NCI-H2227 (cell line): ENCODE measurements around the gene ZFHX2.
A peak's percentile ranks its signal among the peaks of the same experiment; 100 is the strongest.

Experiments used
- DNase-seq: peaks from one replicate; lab custom pipeline; 2025; ENCODE audit not compliant: unreplicated experiment; lab: John Stamatoyannopoulos, UW

The ZFHX2 gene

DNA sequence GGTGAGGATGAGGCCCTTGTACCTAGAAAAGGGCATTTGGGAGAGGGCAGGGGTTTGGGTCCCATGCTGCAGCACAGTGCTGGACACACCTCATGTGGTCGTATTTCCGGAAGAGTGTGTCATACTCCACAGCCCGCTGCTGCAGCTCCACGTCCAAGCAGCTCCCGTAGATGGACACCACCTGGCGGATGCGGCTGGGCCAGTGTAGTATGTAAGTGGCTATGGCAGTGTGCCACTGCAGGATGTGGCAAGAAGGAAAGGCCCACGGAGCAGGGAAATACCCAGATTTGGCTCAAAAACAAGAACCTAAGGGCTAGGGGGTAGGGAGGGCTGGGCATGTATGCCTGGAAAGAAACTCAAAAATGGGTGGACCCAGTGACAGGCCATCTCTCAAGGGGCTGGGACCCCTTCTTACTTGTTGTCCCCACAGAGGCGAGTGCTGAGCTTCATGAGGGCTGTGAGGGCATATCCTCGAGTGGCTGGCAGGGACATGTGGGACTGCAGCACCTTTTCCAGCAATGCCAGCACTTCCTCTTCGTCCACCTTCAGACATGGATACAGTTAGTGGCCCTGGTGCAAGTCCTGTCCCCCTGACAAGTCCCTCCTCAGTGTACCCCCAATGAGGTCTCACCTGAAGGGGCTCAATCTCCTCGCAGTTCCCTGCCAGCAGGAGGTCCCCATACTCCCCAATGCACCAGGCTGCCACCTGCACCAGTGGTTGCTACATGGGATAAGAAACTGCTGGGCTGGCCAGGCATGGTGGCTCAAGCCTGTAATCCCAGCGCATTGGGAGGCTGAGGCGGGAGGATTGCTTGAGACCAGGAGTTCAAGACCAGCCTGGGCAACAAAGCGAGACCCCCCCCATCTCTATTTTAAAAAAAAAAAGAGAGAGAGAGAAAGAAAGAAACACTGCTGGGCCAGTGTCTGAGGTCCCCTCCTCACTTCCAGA, 10.6 kb upstream of the ZFHX2 start:
- DNase-seq: no peak

DNA sequence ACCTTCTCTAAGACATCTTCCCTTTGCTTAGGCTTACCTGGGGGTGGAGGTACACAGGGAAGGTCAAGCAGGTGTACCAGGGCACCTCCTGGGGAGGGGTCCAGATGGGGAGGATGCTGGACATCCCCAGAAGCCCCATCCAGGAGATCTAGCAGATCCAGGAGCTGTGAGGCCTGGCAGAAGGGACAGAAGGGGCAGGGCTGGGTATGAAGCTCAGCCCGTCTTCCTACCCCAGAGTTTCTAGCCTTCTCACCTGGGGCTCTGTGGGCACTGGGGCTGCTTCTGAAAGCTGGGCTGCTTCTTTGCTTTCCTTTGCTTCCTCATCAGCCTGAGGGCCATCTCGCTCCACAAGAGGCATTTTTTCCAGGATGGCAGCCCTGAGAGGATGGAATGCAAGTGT, 9.7 kb upstream of the ZFHX2 start:
- DNase-seq: no peak

DNA sequence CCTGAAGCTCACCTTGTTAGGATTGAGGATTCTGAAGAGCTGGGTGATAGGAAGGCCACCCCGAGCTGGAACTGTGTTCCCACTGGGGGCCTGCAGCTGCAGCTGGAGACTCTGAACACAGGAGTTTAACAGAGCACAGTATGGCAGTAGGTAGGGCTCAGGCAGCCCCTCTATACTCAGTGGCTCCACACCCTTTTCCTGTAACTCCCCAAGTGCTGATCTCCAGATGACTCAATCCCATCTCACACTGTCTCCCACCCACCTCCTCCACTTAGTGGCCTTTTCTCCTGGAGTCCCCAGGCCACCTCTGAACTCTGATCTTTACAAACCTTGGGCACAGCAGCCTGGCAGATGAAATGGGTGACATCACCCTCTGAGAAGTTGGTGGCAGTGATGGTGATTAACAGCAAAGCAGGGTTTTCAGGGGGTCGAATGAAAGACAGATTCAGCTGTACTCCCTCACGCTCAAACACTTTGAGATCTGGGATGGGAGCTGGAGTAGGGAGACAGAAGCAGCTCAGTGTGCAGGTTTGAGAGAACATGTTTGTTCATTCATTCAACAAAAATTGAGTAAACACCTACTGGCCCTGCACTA, 8.5 kb upstream of the ZFHX2 start:
- DNase-seq: no peak

DNA sequence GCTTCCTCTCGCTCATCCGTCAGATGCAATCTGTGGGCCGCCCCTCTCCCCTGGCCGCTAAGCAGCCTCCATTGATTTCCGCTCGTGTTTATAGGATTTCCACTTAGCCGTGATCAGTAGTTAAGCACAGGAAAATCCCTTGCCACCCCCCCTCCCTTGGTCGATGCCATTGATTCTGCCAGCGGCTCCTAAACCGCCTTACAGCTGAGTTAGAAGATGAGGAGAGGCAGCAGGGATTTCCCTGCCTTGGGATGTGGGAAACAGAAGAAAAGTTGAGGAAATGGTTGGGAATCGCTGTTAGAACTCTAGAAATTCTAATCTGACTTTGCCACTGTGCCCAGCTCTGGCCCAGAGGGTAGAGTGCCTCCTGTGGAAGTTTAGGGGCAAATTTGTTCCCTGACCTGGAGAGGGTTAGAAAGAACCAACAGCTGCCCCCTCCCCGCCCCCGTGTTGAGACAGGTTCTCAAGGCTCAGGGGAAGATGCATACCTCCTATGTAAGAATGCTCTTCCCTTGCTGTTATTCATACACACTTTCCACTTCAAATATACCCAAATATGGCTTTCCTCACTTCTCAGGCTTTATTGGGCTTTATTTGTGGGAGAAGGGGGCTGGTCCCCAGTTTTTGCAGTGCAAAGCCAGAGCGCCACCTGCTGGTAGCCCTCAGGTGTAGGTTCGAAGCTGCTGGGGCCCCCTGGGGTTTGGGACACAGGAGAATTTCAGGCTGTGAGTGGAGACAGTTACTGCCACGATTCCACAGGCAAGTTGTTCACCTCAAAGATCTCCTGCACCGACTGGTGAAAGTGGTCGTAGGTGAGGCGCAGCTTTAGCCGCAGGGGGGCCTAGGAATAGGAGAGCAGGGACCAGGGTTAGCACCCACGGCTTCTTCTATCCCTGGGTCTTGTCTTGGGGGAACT, 7.7 kb upstream of the ZFHX2 start:
- DNase-seq: peak; percentile 76

DNA sequence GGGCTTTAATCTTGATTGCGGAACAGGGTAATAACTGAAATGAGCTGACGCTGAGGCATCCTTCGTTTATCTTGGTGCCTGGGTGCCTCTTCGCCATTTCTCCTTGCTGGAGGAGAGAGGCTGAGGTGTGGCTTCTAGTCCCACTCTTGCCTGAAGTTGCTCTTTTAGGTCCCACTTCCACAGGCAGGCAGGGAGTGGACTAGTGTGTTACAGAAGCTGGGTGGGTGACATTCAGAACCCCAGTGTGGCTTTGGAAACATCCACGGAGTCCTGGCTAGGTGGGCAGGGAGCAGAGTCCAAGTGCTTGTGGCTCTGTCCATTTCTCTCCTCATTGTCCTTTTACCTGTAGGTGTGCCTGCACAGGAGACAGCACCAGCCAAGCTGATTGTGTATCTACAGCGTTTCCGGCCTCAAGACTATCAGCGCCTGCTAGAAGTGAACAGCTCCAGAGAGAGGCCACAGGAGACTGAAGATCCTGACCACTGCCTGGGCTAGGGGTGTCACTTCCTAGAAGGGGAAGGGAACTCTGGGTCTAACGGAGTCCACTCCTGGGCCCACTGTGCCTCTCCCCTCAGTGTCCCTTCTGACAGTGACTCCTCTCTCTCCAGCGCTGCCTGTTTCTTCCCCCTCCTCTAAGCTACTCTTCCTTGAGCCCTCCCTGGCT, 6.9 kb upstream of the ZFHX2 start:
- DNase-seq: no peak

DNA sequence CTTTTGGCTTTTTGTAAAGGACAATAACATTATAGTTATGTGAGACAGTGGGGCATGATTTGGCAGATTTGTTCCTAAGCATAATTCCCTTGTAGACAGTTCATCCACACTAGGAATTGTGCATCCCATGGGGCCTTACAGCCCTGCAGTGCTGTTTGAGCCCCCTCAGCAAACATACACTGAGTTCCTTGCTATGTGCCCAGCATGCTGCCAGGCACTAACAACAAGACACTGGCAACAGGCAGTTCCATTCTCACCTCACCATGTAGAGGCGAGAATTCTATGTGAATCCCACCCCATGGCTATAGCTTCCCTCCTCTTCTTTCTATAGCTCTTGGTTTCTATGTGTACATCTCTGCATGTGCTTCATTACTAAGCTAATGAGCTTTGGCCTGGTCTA, 6.4 kb upstream of the ZFHX2 start:
- no peak for DNase-seq

DNA sequence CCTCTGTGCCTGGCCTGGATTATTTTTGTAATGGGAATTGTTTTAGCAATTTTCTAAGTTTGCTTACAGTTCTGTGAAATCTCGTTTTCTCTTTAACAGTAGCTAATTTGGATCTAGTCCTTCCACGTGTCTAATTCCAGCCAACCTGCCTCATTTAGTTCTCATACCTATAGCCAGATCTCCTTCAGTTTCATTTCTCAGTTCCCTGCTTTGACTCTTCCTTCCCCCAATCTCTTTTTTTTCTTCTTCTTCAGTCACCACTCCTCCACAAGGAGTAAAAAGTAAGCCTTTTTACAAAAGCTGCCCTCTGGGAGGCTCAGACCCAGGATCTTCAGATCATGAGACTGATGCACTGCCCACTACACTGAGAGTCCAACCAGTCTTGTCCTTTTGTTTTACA, 6.0 kb upstream of the ZFHX2 start:
- no peak for DNase-seq

DNA sequence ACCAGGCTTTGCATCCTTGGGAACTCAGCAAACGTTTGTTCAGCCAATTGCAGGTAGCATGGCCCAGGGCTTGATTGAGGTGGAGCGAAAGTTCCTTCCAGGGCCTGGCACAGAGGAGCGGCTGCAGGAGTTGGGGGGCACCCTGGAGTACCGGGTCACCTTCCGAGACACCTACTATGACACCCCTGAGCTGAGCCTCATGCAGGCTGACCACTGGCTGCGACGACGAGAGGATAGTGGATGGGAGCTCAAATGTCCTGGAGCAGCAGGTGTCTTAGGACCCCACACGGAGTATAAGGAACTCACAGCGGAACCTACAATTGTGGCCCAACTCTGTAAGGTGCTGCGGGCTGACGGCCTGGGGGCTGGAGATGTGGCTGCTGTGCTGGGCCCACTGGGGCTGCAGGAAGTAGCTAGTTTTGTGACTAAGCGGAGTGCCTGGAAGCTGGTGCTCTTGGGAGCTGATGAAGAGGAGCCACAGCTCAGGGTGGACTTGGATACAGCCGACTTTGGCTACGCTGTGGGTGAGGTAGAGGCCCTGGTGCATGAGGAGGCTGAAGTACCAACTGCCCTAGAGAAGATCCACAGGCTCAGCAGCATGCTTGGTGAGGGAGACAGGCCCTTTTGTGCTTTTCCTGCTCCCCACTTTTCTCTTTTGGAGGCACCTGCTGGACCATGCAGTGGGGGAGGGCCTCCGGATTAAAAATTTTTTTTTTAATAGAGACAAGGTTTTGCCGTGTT, 5.3 kb upstream of the ZFHX2 start:
- no peak for DNase-seq

DNA sequence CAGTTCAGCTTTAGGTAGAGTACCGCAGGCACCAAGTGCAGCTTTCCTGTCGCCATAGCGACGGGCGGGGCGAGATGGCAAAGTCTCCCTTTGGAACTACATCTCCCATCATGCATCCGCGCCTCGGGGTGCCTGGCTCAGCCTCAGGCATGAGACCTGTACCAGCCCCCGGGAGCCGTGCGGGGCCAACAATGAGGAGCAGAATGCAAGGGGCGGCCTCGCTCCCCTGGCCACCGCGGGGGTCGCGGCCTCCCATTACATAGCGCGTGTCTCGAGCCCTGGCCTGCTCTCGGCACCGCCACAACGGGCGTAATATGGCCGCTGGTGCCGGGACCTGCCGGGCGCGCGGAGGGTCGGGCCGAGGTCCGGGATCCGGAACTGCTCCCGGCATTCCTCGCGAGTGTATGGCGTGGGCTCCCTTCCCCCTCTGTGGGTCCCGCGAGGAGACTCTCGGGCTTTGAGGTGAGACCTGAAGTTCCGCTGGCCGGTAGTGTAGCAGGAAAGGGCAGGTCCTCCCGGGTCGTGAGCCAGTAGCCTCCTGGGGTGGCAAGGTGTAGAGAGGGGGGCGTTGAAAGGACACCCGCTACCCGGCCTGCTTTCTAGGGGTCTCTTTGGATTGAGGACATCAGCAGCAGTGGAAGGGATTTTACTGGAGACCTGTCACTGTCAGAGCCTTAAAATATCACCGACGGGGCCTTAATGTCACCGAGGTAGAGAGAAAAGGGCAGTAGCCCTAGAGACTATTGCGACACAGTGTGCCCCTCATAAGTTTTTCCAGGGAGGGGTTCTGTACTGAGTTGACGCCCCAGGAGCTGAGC, 4.5 kb upstream of the ZFHX2 start, which contains the start of gene THTPA:
Gene THTPA (plus strand): TSS at position 390 of the 818 bp plus-strand sequence. CDS start 487 bp downstream, outside the sequence.
- DNase-seq: peak; percentile 93

DNA sequence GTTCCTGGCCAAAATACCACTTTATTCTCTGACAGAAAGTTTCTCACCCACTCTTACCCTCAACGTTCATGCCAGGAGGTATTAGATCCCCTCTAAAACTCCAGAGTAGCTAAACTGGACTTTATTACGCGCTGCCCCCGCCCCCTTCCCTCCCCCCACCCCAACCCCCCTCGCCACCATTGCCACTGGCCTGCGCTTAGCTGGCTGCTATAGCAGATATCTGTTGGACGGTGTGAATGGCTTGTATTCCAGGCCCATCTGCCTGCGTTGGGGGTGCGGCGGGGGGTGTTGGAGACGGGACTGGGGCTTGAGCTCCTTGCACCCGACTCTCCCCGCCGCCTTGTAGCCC, 3.9 kb upstream of the ZFHX2 start:
- no peak for DNase-seq

DNA sequence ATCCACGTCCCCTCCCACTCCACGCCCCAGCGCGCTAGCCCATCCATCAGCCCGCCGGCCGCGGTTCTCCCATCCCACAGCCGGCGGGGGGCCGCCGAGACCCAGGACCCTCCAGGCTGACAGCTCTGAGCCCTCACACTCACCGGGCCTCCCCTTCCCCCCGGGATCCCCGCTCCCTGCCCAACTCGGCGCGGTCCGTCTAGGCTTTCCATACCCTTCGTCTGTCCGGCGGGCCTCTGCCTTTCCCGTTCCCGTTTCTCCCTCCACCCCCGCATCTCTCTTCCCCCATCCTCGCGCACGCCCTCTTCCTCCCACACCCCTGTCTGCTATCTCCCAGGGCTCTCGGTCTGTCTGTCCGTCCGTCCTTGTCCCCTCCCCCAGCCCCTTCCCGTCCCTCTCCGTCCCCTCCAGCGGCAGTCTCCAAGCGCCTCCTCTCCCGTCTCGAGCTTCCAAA, 726 bp downstream of the ZFHX2 start:
- no peak for DNase-seq

DNA sequence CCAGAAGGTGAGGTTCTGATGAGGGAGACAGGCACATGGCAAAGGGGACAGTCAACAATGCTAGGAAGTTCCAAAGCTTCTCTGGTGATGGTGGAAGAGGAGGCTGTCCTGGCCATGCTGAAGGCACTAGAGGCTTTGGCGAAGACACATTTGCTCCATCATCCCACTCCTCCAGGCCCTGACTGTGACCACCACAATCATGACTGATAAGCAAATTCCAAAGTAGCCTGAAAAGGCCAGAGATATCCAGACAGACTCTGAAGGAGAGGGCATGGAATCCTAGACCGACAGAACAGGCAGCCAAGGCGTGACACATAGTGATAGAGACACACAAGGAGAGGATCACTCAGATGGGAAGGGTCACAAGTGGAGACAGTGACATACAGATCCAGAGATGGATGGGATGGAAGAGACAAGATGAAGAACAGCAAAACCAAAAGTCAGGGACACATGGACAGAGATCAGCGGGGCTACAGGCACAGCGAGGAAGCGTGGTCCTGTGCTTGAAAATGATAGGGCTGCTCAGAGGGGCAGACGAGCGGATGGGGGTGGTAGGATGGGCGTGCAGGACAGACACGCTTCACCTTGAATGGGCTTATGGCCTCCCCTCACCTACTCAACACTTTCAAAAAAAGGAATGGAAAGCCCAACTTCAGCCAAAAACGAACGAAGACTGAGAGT, 1.3 kb downstream of the ZFHX2 start:
- DNase-seq: no peak

DNA sequence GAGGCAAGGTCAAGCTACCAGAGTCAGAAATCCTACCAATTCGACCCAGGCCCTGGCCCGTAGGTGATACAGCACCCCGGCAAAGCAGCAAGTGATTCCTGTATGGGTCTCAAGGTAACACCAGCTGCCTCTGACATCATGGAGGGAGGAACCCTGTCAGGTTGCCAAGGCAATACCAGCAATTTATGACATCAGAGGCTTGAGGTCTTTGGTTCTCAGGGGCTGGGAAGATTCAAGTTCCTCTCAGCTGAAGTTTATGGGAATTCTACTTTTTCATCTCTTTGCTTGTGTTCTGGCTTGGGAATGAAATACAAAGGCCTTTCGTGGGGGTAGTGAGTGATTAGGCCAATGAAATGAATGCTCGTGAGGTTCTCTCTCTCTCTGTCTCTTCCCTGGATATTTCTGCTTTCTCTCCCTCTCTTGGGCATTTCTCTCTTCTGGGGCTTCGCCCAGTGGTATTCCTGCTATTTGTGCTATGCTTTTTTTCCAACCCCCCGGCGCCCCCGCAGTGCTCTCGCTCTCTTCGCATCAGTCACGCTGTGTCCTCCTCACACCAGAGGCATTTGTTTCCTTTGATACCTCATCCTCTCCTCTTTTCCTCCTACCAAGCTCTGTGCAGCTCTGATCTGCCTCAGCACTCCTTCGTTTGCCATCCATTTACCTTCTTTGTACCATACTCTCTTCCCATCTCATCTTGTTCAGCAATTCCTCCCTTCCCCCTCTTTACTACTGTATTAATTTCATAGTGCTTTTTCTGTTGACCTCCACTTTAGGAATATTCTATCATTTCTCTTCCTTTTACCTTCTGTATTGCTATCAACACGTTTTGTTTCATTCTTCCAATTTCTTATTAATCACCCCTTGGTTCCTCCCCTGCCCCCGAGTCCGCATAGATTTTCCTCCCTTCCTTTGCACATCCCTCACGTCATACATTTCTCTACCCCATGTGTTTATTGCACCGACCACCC, 2.9 kb downstream of the ZFHX2 start:
- peak; percentile 57 for DNase-seq

DNA sequence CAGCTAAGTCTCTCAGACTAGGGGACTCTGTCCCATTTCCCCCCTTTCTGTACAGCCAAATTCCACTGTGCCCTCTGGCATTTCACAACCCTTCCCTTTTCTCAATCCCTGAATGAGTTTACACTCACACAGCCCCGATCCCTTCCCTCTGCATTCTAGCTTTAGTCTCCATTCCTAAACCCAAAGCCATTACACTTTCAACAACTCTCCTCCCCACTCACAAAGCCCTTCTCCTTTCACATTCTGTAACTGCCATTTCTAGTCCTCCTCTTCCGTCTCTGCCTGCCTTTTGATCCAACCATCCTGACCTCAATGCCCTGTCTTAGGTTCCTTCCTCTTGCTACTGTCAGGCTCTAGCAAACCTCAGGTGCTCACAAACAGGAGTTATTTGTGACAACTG, 3.6 kb downstream of the ZFHX2 start:
- no peak for DNase-seq

DNA sequence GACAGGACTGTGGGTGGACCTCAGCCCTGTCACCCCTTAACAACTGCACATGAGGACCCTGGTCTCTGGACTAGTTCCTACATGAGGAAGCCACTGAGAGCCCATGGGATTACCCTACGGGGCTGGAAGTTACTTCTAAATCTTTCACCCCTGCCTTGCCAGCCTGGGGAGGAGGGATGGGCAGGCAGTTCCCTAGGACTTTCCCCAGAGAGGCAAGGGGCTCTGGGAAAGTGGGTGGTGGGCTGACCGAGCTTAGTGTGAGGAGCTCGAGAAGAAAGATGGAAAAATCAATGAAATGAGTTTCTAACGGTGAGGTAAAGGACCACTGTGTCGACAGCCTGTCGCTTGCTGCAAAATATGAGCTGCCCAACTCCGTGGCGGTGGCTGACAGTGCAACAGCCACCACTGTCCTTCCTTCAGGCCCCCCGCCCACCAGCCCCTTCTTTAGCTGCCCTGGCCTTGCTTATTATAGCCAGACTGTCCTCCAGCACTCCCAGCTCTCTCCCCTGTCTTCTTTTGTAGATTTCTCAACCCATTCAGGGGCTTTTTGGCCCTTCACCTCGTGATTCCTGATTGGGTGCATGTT, 5.0 kb downstream of the ZFHX2 start:
- no peak for DNase-seq

DNA sequence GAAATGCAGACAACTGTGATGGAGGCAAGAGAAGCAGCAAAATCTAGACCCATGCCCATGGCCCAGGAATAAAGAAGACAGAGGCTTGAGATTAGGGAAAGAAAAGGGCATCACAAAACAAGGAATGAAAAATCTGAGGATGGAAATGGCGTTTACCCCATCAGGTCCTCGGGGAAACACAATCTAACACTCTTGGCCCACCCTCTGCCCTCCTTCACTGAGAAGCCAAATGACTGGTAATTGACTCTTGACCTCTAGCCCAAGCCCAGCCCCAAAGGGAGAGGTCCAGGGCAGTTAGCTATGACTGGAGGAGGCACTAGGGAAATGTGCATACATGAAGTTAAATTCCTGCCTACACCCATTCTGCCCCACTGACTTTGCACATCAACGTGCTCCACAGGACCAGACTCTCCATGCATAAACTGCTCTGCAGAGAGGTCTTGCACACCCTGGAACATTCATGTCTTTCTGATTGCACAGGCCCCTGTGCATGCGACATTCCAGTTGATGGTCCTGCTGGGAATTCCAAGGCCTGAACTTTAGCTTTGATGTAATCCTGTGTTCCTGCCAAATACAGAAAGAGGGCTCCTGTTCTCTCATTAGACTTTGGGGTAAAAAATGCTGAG, 5.7 kb downstream of the ZFHX2 start:
- DNase-seq: no peak
